22Rv1 (cell line): Measurements from ENCODE around the gene GASK1A.
A peak's percentile ranks its signal among the peaks of the same experiment; 100 is the strongest.

Source experiments
- H3K27ac ChIP-seq: fragments of 450-650 bp; 2 replicates; pipeline ENCODE4 v1.5.1; 2017
- CTCF ChIP-seq: fragments of 450-650 bp; IDR thresholded peaks from 2 replicates; pipeline ENCODE4 v1.5.1; 2017; ENCODE audit warnings: mild to moderate bottlenecking
- ZFX ChIP-seq: fragments of 450-650 bp; IDR thresholded peaks from 2 replicates; pipeline ENCODE4 v1.6.1; 2017; ENCODE audit warnings: antibody characterized with exemption, borderline replicate concordance

Gene GASK1A

DNA sequence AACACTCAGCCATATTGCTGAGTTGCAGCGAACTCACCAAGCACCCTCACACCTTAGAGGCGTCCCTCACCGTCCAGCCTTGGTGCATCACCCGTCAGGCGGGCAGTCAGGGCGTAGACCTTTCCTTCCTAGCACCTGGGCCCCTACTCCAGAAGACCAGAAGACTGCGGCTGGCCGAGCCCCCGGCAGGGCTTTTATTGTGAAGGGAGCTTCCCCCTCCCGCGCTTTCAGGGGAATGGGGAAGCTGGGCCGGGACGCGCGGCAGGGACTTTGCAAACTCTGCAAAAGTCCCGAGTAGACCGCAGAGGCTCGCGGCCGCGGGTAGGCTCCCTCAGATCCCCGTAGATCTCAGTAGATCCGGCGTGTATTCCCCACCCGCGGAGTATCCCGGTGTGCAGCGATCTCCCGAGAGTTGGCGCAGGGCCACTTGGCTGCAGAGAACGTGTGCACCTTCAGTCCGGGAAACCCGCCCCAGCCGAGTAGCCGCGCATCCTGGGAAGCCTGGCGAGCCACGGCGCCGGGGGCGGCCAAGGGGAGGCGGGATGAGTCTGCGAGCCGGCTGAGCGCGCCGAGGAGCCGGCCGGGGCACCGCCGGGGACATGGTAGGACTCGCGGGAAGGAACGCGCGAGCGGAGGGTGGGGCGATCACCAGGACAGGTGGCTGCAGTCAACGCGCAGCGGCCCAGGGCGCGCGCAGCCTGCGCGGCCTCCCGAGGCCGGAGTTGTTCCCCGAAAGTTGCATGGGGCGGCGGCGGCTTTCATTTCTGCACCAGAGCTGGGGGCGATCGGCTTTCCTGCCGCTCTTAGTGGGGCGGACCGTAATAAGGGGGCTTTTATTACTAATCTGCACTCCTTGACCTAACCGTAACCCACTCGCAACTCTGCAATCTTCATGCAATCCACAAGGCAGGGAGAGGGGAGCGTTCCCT is at the start of gene GASK1A:
GASK1A (plus strand) TSS at position 268 of the 929 bp plus-strand sequence; CDS start at position 600, 332 bp downstream.
- peak within 1 kb of the TSS; percentile 58 for H3K27ac ChIP-seq
- TF ChIP-seq CTCF (0 out of 2 replicates have a peak, but pooled peaks have one; percentile 5), ZFX (no peak)

DNA sequence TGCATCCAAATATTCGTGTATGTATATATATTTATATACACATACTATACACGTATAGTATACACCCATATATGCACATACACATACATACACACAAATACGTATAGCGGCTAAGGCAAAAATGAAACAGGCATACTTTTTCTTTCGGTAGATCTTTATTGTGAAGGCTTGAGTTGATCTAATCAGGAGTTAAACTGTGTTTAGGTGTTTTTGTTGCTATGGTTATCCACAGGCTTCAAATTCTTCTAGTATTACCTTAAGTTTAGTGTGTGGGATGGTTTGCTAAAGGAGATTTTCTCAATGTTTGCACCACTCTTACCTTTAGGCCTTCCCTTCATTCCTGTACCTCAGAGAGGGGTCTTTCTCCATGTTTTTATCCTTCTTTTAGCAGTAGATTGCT is 45.0 kb upstream of the GASK1A start:
- TF ChIP-seq ZFX = no peak
- TF ChIP-seq CTCF = no peak
- H3K27ac ChIP-seq = no peak overlapping the region

DNA sequence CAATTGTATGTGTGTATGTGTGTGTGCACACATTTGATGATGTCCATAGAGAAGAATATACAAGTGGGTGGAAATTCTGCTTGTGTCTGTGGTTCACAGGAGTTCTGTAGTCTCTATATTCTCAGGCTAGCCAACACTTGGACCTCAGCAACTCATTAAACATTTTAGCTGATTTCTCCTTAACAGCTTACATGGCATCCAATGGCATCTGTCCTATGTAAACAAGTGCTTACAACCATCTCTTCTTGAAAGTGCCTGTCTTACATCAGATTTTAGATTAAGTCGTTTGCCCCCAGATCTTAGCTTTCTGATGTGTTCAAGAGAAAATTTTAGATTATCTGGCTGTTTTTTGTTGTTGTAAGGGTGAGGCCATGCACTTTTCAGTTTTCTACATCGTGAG is 44.2 kb upstream of the GASK1A start:
- TF ChIP-seq ZFX = no peak
- TF ChIP-seq CTCF = no peak

DNA sequence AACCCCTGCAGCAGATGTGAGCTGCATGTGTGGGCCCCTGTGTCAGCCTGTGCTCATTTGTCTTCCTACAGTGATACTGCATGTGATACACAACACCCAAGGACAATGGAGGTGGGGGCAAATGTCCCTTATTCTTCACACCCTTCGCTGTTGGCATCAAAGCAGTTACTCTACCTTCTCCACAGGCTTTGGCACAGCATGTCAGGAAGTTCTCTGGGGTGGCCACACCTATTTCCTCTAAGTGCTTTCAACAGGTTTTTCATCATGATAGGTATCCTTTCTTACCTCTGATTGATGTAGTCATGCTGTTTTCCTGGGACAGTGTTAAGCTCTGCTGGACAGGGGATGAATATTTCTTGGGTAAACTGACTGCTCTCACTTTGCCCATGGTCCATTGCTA is 43.6 kb upstream of the GASK1A start:
- no peak overlapping the region for H3K27ac ChIP-seq
- no peak for TF ChIP-seq ZFX
- no peak for TF ChIP-seq CTCF

More for the DNA sequence above, 44.2 kb upstream of the GASK1A start:
- no peak overlapping the region for H3K27ac ChIP-seq

DNA sequence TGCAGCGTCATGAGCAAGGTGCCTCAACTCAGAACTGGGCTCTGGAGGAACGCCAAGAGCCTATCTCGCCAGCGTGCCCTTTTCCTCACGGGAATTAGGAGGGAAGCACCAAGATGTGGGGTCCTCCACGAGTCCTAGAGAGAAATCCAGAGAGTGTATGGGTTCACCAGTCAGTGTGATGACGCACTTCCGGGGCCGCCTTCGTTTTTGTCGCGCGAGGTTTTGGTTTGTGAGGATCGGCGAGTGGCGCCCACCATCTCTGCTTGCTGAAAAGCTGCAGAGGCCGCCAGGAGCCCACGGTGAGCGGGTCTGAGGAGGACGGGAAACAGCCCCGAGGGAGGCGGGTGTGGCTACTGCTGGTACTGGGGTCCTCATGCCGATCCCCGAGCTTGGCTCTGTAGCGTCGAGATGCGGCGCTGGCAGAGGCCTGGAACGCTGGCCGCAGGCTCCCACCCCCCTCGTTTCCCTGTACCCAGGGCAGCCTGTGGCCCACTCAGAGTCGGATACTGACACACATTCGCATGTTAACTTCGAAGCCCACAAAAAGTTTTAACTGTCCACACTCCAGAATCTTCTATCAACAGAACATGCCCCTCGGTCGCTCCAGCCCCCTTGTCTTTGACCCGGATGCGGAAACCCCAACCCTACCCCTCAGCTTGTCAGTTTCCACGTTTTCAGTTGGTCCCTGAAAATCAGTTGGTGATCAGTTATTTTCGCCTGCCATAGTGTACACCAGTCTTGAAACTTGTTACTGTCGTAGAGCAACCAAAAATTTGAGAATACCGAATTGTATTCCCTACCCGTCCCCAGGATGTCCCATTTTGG is 42.7 kb upstream of the GASK1A start:
- H3K27ac ChIP-seq = no peak overlapping the region
- TF ChIP-seq ZFX = no peak
- TF ChIP-seq CTCF = no peak

DNA sequence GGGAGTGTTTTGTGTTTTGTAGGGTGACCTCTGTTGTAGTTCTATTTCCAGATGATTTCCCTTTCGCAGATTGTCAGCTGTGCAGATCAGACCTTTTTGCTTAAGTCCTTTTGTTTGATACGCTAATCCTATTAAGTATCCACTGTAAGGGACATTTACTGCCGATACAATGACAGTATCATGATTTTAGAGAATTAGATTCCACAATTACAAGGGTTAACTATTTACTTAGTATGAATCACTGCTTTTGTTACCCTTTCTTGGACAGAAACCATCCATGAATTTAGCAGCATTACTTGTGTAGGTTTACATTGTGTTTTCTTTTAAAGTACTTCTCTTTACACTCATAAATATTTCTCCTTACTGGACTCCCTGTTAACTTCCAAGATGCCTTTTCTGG is 41.8 kb upstream of the GASK1A start:
- no peak overlapping the region for H3K27ac ChIP-seq
- TF ChIP-seq CTCF = no peak
- TF ChIP-seq ZFX = no peak

- TF ChIP-seq CTCF (no peak), ZFX (no peak)
- H3K27ac ChIP-seq = no peak overlapping the region
These were observed 36.4 kb upstream of the GASK1A start for GRCh38 chr3:42942693-42943092.
